SK-N-SH (cell line): ENCODE measurements around the gene MCF2L2. TPM values are rescaled to one million over a fixed set of nuclear protein-coding genes. Genes with fewer than 3 reads are reported as not detected.
"Not testable (repeated sequence)": the region's sequence is repeated elsewhere in the genome, so short reads cannot be mapped to it uniquely, and the experiment has no call there.

Source experiments
- CTCF ChIA-PET: fragments of 300-600, 350-600 bp; formaldehyde crosslinking; extraction: SDS; loops from one replicate; lab custom pipeline; 2021; lab: Yijun Ruan, JAX
- POLR2A ChIA-PET: fragments of 350-600 bp; sonication (Branson Sonifier 250); formaldehyde crosslinking; extraction: SDS; loops from one replicate; lab custom pipeline; 2020; ENCODE audit warnings: antibody characterized with exemption, inconsistent platforms; lab: Yijun Ruan, JAX
- DNase-seq: peaks from one replicate; pipeline ENCODE4 v3.0.0; 2012
- H2AFZ ChIP-seq: fragments of 200-600 bp; sonication (generic); 2 replicates; pipeline ENCODE4 v1.8.1; 2016; ENCODE audit warnings: antibody characterized with exemption, mild to moderate bottlenecking, low read depth
- H3F3A ChIP-seq: fragments of 200-600 bp; sonication (generic); replicated peaks from 2 replicates; pipeline ENCODE3; 2016; ENCODE audit warnings: antibody characterized with exemption, mild to moderate bottlenecking; ENCODE audit not compliant: insufficient read depth
- H3K27ac ChIP-seq, 2 experiments: fragments of 200-500 bp in 1 of 2; fragments of 200-600 bp in 1 of 2; sonication (Bioruptor generic) in 1 of 2; sonication (generic), shearing (Covaris generic) in 1 of 2; 2 replicates each; pipeline versions ENCODE4 v1.5.1 to v1.6.1; 2014 to 2016; ENCODE audit warnings: low read depth in 2 of 2, inconsistent platforms in 1 of 2, low read length in 1 of 2, mild to moderate bottlenecking in 1 of 2, mixed read lengths in 1 of 2
- H3K27me3 ChIP-seq: fragments of 200-600 bp; sonication (generic), shearing (Covaris generic); 2 replicates; pipeline ENCODE4 v1.6.1; 2016; ENCODE audit warnings: mixed run types; ENCODE audit not compliant: insufficient read depth
- H3K36me3 ChIP-seq, 2 experiments: fragments of 200-500 bp in 1 of 2; fragments of 200-600 bp in 1 of 2; sonication (Bioruptor generic) in 1 of 2; sonication (generic) in 1 of 2; replicated peaks in 1 of 2; 2 replicates each; pipeline versions ENCODE3 to v1.5.1; 2014 to 2016; ENCODE audit warnings: low read length in 1 of 2, mild to moderate bottlenecking in 1 of 2; ENCODE audit not compliant: insufficient read depth in 2 of 2, control insufficient read depth in 1 of 2
- H3K4me1 ChIP-seq, 2 experiments: fragments of 200-500 bp in 1 of 2; fragments of 200-600 bp in 1 of 2; sonication (Bioruptor generic) in 1 of 2; sonication (generic), shearing (Covaris generic) in 1 of 2; 2 replicates each; pipeline versions ENCODE4 v1.5.1 to v1.6.1; 2014 to 2016; ENCODE audit warnings: low read depth in 1 of 2, low read length in 1 of 2, mixed run types in 1 of 2; ENCODE audit not compliant: insufficient read depth in 2 of 2, control insufficient read depth in 1 of 2
- H3K4me2 ChIP-seq: fragments of 200-600 bp; sonication (generic), shearing (Covaris generic); 2 replicates; pipeline ENCODE4 v1.6.1; 2017; ENCODE audit warnings: mixed run types
- H3K4me3 ChIP-seq, 2 experiments: fragments of 200-500 bp in 1 of 2; fragments of 200-600 bp in 1 of 2; sonication (Bioruptor generic) in 1 of 2; sonication (generic), shearing (Covaris generic) in 1 of 2; 2 replicates each; pipeline versions ENCODE4 v1.5.1 to v1.8.1; 2014 to 2016; ENCODE audit warnings: low read depth in 2 of 2, inconsistent platforms in 1 of 2, low read length in 1 of 2, mild to moderate bottlenecking in 1 of 2, mixed read lengths in 1 of 2, moderate library complexity in 1 of 2
- H3K79me2 ChIP-seq: fragments of 200-600 bp; sonication (generic); 2 replicates; pipeline ENCODE4 v1.8.1; 2017; ENCODE audit warnings: mild to moderate bottlenecking; ENCODE audit not compliant: insufficient read depth
- H3K9ac ChIP-seq: fragments of 200-600 bp; sonication (generic); 2 replicates; pipeline ENCODE4 v1.6.1; 2017; ENCODE audit warnings: mixed run types
- H3K9me2 ChIP-seq: fragments of 200-600 bp; sonication (generic); 2 replicates; pipeline ENCODE4 v1.6.1; 2017; ENCODE audit warnings: mixed run types
- H3K9me3 ChIP-seq: fragments of 200-600 bp; sonication (generic); 2 replicates; pipeline ENCODE4 v1.6.1; 2017; ENCODE audit warnings: mixed run types, mild to moderate bottlenecking, moderate library complexity
- H4K20me1 ChIP-seq: fragments of 200-600 bp; sonication (generic); 2 replicates; pipeline ENCODE4 v1.6.1; 2017; ENCODE audit warnings: mild to moderate bottlenecking, mixed run types; ENCODE audit not compliant: insufficient read depth
- CHD2 ChIP-seq: fragments of 150-350 bp; IDR thresholded peaks from 2 replicates; pipeline ENCODE4 v1.6.1; 2018; ENCODE audit warnings: low read length; ENCODE audit not compliant: partially characterized antibody
- FOSL2 ChIP-seq: IDR thresholded peaks from 2 replicates; pipeline ENCODE4 v1.4.0; 2012; ENCODE audit warnings: low read depth, mild to moderate bottlenecking, moderate library complexity, borderline replicate concordance
- GABPA ChIP-seq: IDR thresholded peaks from 2 replicates; pipeline ENCODE4 v1.4.0; 2012; ENCODE audit warnings: low read depth, mild to moderate bottlenecking
- GATA2 ChIP-seq: sonication (generic); formaldehyde crosslinking; IDR thresholded peaks from 2 replicates; pipeline ENCODE4 v1.5.0; 2020; ENCODE audit warnings: mild to moderate bottlenecking, missing genetic modification reagents
- JUND ChIP-seq: IDR thresholded peaks from 2 replicates; pipeline ENCODE4 v1.4.0; 2012
- MEF2A ChIP-seq: IDR thresholded peaks from 2 replicates; pipeline ENCODE4 v1.4.0; 2012; ENCODE audit warnings: low read depth, borderline replicate concordance
- MXI1 ChIP-seq: IDR thresholded peaks from 2 replicates; pipeline ENCODE4 v1.6.1; 2012; ENCODE audit warnings: mild to moderate bottlenecking, low read depth, low read length, improper control_type of control experiment
- NFIC ChIP-seq: IDR thresholded peaks from 2 replicates; pipeline ENCODE4 v1.4.0; 2012; ENCODE audit warnings: borderline replicate concordance
- POLR2AphosphoS5 ChIP-seq: IDR thresholded peaks from 2 replicates; pipeline ENCODE4 v1.6.1; 2012; ENCODE audit warnings: low read depth, low read length
- RCOR1 ChIP-seq: fragments of 150-350 bp; IDR thresholded peaks from 2 replicates; pipeline ENCODE4 v1.6.1; 2017; ENCODE audit warnings: antibody characterized with exemption, low read length
- SIN3A ChIP-seq: IDR thresholded peaks from 2 replicates; pipeline ENCODE4 v1.6.1; 2012; ENCODE audit warnings: low read depth, mild to moderate bottlenecking, low read length, moderate library complexity, borderline replicate concordance
- TAF1 ChIP-seq: IDR thresholded peaks from 2 replicates; pipeline ENCODE4 v1.6.1; 2012; ENCODE audit warnings: low read depth, mild to moderate bottlenecking, low read length, moderate library complexity, borderline replicate concordance
- WGBS: methylation state at CpG from one replicate; pipeline ENCODE4 v1.1.6; 2017; ENCODE audit warnings: low lambda C conversion rate; 5-methylcytosine and 5-hydroxymethylcytosine counted together
- polyA plus RNA-seq, 3 experiments: library from polyadenylated mRNA; depleted of rRNA; stranded (reverse); fragments of >200 nt; gene quantifications; 2 replicates each; pipeline ENCODE4 v1.2.3, GENCODE V29; 2012
- TF ChIP-seq, protein P1 (sequence below): IDR thresholded peaks from 2 replicates; pipeline ENCODE4; 2012

MCF2L2 gene
- polyA plus RNA-seq, 1 of the 3 experiments (the other 2 are of a cell fraction): 0.56 TPM

GRCh38 chr3:183427876-183428446 lies 458 bp downstream of the MCF2L2 start:
- Histone ChIP-seq H3K27me3 (peaks cover 5% of the 10 kb centered on the region; the same call in 1 of the 2 replicates), H4K20me1 (no peaks in the 10 kb centered on the region), H3K9me3 (no peaks in the 10 kb centered on the region), H3K4me2 (peak overlapping the region; percentile 95), H2AFZ (peak overlapping the region; percentile 92), H3K36me3 (no peaks in the 10 kb centered on the region), H3K4me3 (peak overlapping the region; percentile 79 to 87), H3K9ac (peak overlapping the region; percentile 58), H3F3A (peaks cover 4% of the 10 kb centered on the region), H3K4me1 (peaks cover 0 to 12% of the 10 kb centered on the region in 2 experiments; a peak in 1 of 4 replicates), H3K27ac (peak overlapping the region in 1 of 2 experiments; percentile 51; a peak in 2 of 4 replicates), H3K9me2 (no peaks in the 10 kb centered on the region), H3K79me2 (no peaks in the 10 kb centered on the region)
- 5% methylated on average over 18 of the region's 47 CpGs for WGBS
- ChIA-PET CTCF (interaction anchor here (1.0 to 1.8 kb wide), 11 partner anchors 11 to 339 kb away, joined by 3 to 8 read pairs (median 4); no protein-coding TSS in a partner anchor), POLR2A (interaction anchor here (0.8 to 1.6 kb wide), 7 partner anchors 10 to 251 kb away, joined by 3 to 4 read pairs (median 3); no protein-coding TSS in a partner anchor)
- DNase-seq: peak; percentile 86
- TF ChIP-seq RCOR1: no peak
- no peak for TF ChIP-seq CHD2
- TF ChIP-seq GATA2 (CRISPR knock-in tag): no peak
- TF ChIP-seq NFIC: peak; percentile 3; the same call in 1 of the 2 replicates
- TF ChIP-seq JUND: no peak
- no peak for TF ChIP-seq TAF1
- no peak for TF ChIP-seq SIN3A
- TF ChIP-seq POLR2AphosphoS5: no peak
- TF ChIP-seq, protein P1, sequence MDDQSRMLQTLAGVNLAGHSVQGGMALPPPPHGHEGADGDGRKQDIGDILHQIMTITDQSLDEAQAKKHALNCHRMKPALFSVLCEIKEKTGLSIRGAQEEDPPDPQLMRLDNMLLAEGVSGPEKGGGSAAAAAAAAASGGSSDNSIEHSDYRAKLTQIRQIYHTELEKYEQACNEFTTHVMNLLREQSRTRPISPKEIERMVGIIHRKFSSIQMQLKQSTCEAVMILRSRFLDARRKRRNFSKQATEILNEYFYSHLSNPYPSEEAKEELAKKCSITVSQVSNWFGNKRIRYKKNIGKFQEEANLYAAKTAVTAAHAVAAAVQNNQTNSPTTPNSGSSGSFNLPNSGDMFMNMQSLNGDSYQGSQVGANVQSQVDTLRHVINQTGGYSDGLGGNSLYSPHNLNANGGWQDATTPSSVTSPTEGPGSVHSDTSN: no peak
- TF ChIP-seq GABPA: peak; percentile 16; the same call in 1 of the 2 replicates
- TF ChIP-seq MEF2A: no peak

- CTCF ChIA-PET: interaction anchor here (1.0 to 1.8 kb wide), 11 partner anchors 11 to 340 kb away, joined by 3 to 8 read pairs (median 4); no protein-coding TSS in a partner anchor
- Histone ChIP-seq H3K27ac (peak overlapping the region in 1 of 2 experiments; percentile 51; a peak in 2 of 4 replicates), H2AFZ (peak overlapping the region; percentile 92; the same call in 1 of the 2 replicates), H4K20me1 (no peaks in the 10 kb centered on the region), H3K9me3 (no peaks in the 10 kb centered on the region), H3K4me2 (peak overlapping the region; percentile 95), H3K9me2 (no peaks in the 10 kb centered on the region), H3F3A (peaks cover 4% of the 10 kb centered on the region), H3K27me3 (peaks cover 3% of the 10 kb centered on the region; the same call in 1 of the 2 replicates), H3K79me2 (no peaks in the 10 kb centered on the region), H3K36me3 (no peaks in the 10 kb centered on the region), H3K4me3 (peak overlapping the region; percentile 79 to 87), H3K4me1 (peaks cover 0 to 12% of the 10 kb centered on the region in 2 experiments; a peak in 1 of 4 replicates), H3K9ac (peak overlapping the region; percentile 58)
- WGBS: 67% methylated on average over 19 of the region's 28 CpGs
- peak; percentile 76 for DNase-seq
- TF ChIP-seq FOSL2 (no peak), MXI1 (0 out of 2 replicates have a peak, but pooled peaks have one; percentile 2)
- POLR2A ChIA-PET: interaction anchor here (0.8 to 1.2 kb wide), 6 partner anchors 11 to 250 kb away, joined by 3 read pairs; no protein-coding TSS in a partner anchor
Observed at GRCh38 chr3:183427196-183427875, 1.1 kb downstream of the MCF2L2 start.

- H3K9ac ChIP-seq, H3K27ac ChIP-seq, H3F3A ChIP-seq, H3K36me3 ChIP-seq, H2AFZ ChIP-seq, DNase-seq, H3K4me2 ChIP-seq, H4K20me1 ChIP-seq, CTCF ChIA-PET, H3K79me2 ChIP-seq, POLR2A ChIA-PET, H3K9me2 ChIP-seq, H3K4me3 ChIP-seq, H3K27me3 ChIP-seq, H3K4me1 ChIP-seq: not testable (repeated sequence)
- WGBS: 75% methylated on average over 1 of the region's 2 CpGs
- H3K9me3 ChIP-seq: peaks cover 12% of the 10 kb centered on the region; the same call in 1 of the 2 replicates
Observed at GRCh38 chr3:183418807-183419206, 9.6 kb downstream of the MCF2L2 start.
